GM12878 (cell line): ENCODE results near the gene LHFPL3. TPM values are rescaled to one million over a fixed set of nuclear protein-coding genes. Genes with fewer than 3 reads are reported as not detected.
A peak's percentile ranks its signal among the peaks of the same experiment; 100 is the strongest.
"Not testable (repeated sequence)": the region's sequence is repeated elsewhere in the genome, so short reads cannot be mapped to it uniquely, and the experiment has no call there.

Source experiments
- ATAC-seq: fragments of 200-7000 bp; cut with Tn5 transposase; 3 replicates; pipeline ENCODE4 v1.9.1; 2020; ENCODE audit warnings: mild to moderate bottlenecking, moderate library complexity
- BruUV-seq: library from RNA; stranded (reverse); fragments of 400-500 nt; replicated peaks from 2 replicates; lab custom pipeline; 2021; lab: Mats Ljungman, UMichigan
- CTCF ChIA-PET: fragments of 300-600 bp; sonication (Branson Sonifier 250); formaldehyde crosslinking; extraction: SDS; loops from one replicate; lab custom pipeline; 2021; ENCODE audit warnings: inconsistent platforms; lab: Yijun Ruan, JAX
- POLR2A ChIA-PET: fragments of 350-600 bp; formaldehyde crosslinking; extraction: SDS; loops from one replicate; lab custom pipeline; 2021; ENCODE audit warnings: inconsistent platforms; lab: Charles Lee
- RAD21 ChIA-PET: fragments of 300-600 bp; sonication (Branson Sonifier 250); formaldehyde crosslinking; loops from one replicate; lab custom pipeline; 2023; ENCODE audit warnings: antibody characterized with exemption; ENCODE audit not compliant: unreplicated experiment; lab: Charles Lee
- SMC1A ChIA-PET: fragments of 300-600 bp; sonication (Branson Sonifier 250); formaldehyde crosslinking; loops from one replicate; lab custom pipeline; 2023; ENCODE audit not compliant: unreplicated experiment, uncharacterized antibody; lab: Charles Lee
- DNase-seq: peaks from one replicate; pipeline ENCODE4 v3.0.0-alpha.2; 2011; ENCODE audit warnings: low read depth, low spot score
- FAIRE-seq: peaks from 3 replicates; lab custom pipeline; 2011; peaks lifted over from hg19 to GRCh38; lab: Jason Lieb, UNC
- H2AFZ ChIP-seq: 2 replicates; pipeline ENCODE4 v1.6.0; 2011; ENCODE audit warnings: low read depth, low read length, control low read depth; ENCODE audit not compliant: control insufficient read depth
- H3K27ac ChIP-seq: 2 replicates; pipeline ENCODE4 v1.5.1; 2011; ENCODE audit warnings: control low read depth; ENCODE audit not compliant: control insufficient read depth, insufficient read depth
- H3K27me3 ChIP-seq, 2 experiments: replicated peaks in 1 of 2; 2 replicates each; pipeline versions ENCODE4 v1.6.0 to v1.6.1; 2011; ENCODE audit warnings: low read length in 1 of 2; ENCODE audit not compliant: control insufficient read depth in 2 of 2, insufficient read depth in 2 of 2
- H3K36me3 ChIP-seq, 2 experiments: 2 replicates each; pipeline ENCODE4 v1.5.1; 2011; ENCODE audit warnings: low read length in 1 of 2; ENCODE audit not compliant: control insufficient read depth in 2 of 2, insufficient read depth in 2 of 2
- H3K4me1 ChIP-seq: 2 replicates; pipeline ENCODE4 v1.6.1; 2011; ENCODE audit warnings: mild to moderate bottlenecking, low read length, moderate library complexity, mixed read lengths; ENCODE audit not compliant: control insufficient read depth, insufficient read depth
- H3K4me2 ChIP-seq: 2 replicates; pipeline ENCODE4 v1.6.0; 2011; ENCODE audit warnings: control low read depth; ENCODE audit not compliant: control insufficient read depth, insufficient read depth
- H3K4me3 ChIP-seq: fragments of 200-600 bp; sonication (generic); 2 replicates; pipeline ENCODE4 v1.5.1; 2016
- H3K79me2 ChIP-seq: 2 replicates; pipeline ENCODE4 v1.6.0; 2011; ENCODE audit warnings: low read length; ENCODE audit not compliant: control insufficient read depth, insufficient read depth
- H3K9ac ChIP-seq: 2 replicates; pipeline ENCODE4 v1.8.0; 2011; ENCODE audit warnings: low read length, control low read depth, mixed read lengths; ENCODE audit not compliant: control insufficient read depth, insufficient read depth
- H3K9me3 ChIP-seq: replicated peaks from 3 replicates; pipeline ENCODE4 v1.5.1; 2011; ENCODE audit warnings: mild to moderate bottlenecking, low read length; ENCODE audit not compliant: control insufficient read depth, insufficient read depth
- H4K20me1 ChIP-seq: 2 replicates; pipeline ENCODE4 v1.6.0; 2011; ENCODE audit not compliant: control insufficient read depth, insufficient read depth
- CREM ChIP-seq: IDR thresholded peaks from 2 replicates; pipeline ENCODE4 v1.6.1; 2014; ENCODE audit warnings: antibody characterized with exemption, low read depth
- GATAD2B ChIP-seq: fragments of 450-650 bp; conservative IDR thresholded peaks from 2 replicates; pipeline ENCODE4 v1.6.1; 2017; ENCODE audit warnings: low read depth, mild to moderate bottlenecking, moderate library complexity
- MEF2A ChIP-seq: IDR thresholded peaks from 2 replicates; pipeline ENCODE4 v1.6.1; 2011; ENCODE audit warnings: low read depth, mild to moderate bottlenecking, low read length, moderate library complexity; ENCODE audit not compliant: insufficient read depth
- PAX8 ChIP-seq: fragments of 450-650 bp; IDR thresholded peaks from 2 replicates; pipeline ENCODE4 v1.6.1; 2017; ENCODE audit warnings: mild to moderate bottlenecking, moderate library complexity
- RB1 ChIP-seq: fragments of 450-650 bp; formaldehyde crosslinking; IDR thresholded peaks from 2 replicates; pipeline ENCODE4 v1.6.1; 2017; ENCODE audit warnings: mild to moderate bottlenecking, borderline replicate concordance
- SMAD1 ChIP-seq: fragments of 450-650 bp; IDR thresholded peaks from 2 replicates; pipeline ENCODE4 v1.6.1; 2018; ENCODE audit warnings: mild to moderate bottlenecking, low read depth; ENCODE audit not compliant: partially characterized antibody
- WGBS: methylation state at CpG from one replicate; pipeline ENCODE4 v1.1.6; 2016; ENCODE audit warnings: low lambda C conversion rate; ENCODE audit not compliant: insufficient replicate concordance, insufficient coverage; ENCODE audit errors: missing lambda C conversion rate; 5-methylcytosine and 5-hydroxymethylcytosine counted together
- in situ Hi-C: fragments of 300-500 bp; cut with MboI; formaldehyde crosslinking; loops from 9 replicates; pipeline ENCODE4 v1.14.3; 2018; ENCODE audit warnings: mixed read lengths
- intact Hi-C: fragments of 100-400 bp; cut with micrococcal nuclease; formaldehyde crosslinking; loops from one replicate; pipeline ENCODE4 v1.14.2; 2022; ENCODE audit not compliant: unreplicated experiment
- polyA plus RNA-seq, 11 experiments: library from polyadenylated mRNA; depleted of rRNA in 4 of 11; unstranded in 6 of 11; stranded (reverse) in 5 of 11; fragments of >200 nt; fragmentation: Nextera tagmentation in 4 of 11; fragmentation: Illumina TruSeq in 1 of 11; extraction: Ambion mirVana in 4 of 11; extraction: Trizol in 1 of 11; gene quantifications; 1 replicate in 1 of 11; 2 replicates in 10 of 11; pipeline versions ENCODE4 v1.2.1 to v1.2.3, GENCODE V29; 2011 to 2016; ENCODE audit warnings: inconsistent platforms in 2 of 11, missing spikeins in 2 of 11, low read depth in 1 of 11
- total RNA-seq, 4 experiments: library from RNA; depleted of rRNA in 3 of 4; stranded (reverse); fragments of >200 nt in 3 of 4; fragmentation: Illumina TruSeq in 1 of 4; extraction: Trizol in 1 of 4; gene quantifications; 2 replicates each; pipeline versions ENCODE4 v1.2.1 to v1.2.3, GENCODE V29; 2013 to 2021

Gene LHFPL3
- total and polyA plus RNA-seq, 10 of the 15 experiments (the other 5 are each of a cell fraction or from before 2014, with no cell fraction given), result 0.09 TPM; not detected in 9

GRCh38 chr7:104923010-104923421 is 594.6 kb downstream of the LHFPL3 start (continued):
- TF ChIP-seq GATAD2B (0 out of 2 replicates have a peak, but pooled peaks have one; percentile 30), CREM (no peak), SMAD1 (peak; percentile 26), PAX8 (no peak), RB1 (peak; percentile 65; the same call in 1 of the 2 replicates), MEF2A (no peak)

- H4K20me1 ChIP-seq, DNase-seq, H3K4me2 ChIP-seq, ATAC-seq, BruUV-seq, in situ Hi-C loops, H3K36me3 ChIP-seq, H3K9me3 ChIP-seq, H3K9ac ChIP-seq, H3K4me1 ChIP-seq, H3K27ac ChIP-seq, H3K27me3 ChIP-seq, H2AFZ ChIP-seq, H3K4me3 ChIP-seq, FAIRE-seq, H3K79me2 ChIP-seq: not testable (repeated sequence)
- ChIA-PET SMC1A (interaction anchor here (0.6 to 6.5 kb wide), 21 partner anchors 9 to 687 kb away, joined by 3 to 104 read pairs (median 4); no protein-coding TSS in a partner anchor), RAD21 (interaction anchor here (0.7 to 8.9 kb wide), 16 partner anchors 10 to 663 kb away, joined by 3 to 147 read pairs (median 4); no protein-coding TSS in a partner anchor), CTCF (interaction anchor here (0.6 to 15.6 kb wide), 13 partner anchors 8 to 695 kb away, joined by 3 to 581 read pairs (median 4); no protein-coding TSS in a partner anchor), POLR2A (interaction anchor here (0.5 to 1.5 kb wide), 8 partner anchors 13 to 1616 kb away, joined by 3 to 6 read pairs (median 4); no protein-coding TSS in a partner anchor)
- 86% methylated on average over 5 of the region's 5 CpGs for WGBS
- intact Hi-C loops, result loop anchor here (10.0 kb wide), 2 partner anchors 409 to 499 kb away; no protein-coding TSS in a partner anchor
Observed at GRCh38 chr7:104926189-104926588, 597.8 kb downstream of the LHFPL3 start.
